K562 (cell line): ENCODE data around the gene POLR3A.

ENCODE experiments used
- CHD2 ChIP-seq: IDR thresholded peaks from 2 replicates; pipeline ENCODE4 v1.6.1; 2011; ENCODE audit warnings: low read depth, low read length
- FUS ChIP-seq: fragments of 200-400 bp; formaldehyde crosslinking; optimal IDR thresholded peaks from 2 replicates; pipeline ENCODE3; 2017; ENCODE audit warnings: low read depth, low read length
- GABPB1 ChIP-seq: sonication (generic); formaldehyde crosslinking; IDR thresholded peaks from 2 replicates; pipeline ENCODE4 v1.8.0; 2022; ENCODE audit warnings: mild to moderate bottlenecking, missing genetic modification reagents
- NFIC ChIP-seq: fragments of 450-650 bp; IDR thresholded peaks from 2 replicates; pipeline ENCODE4 v1.6.1; 2017; ENCODE audit warnings: mild to moderate bottlenecking, inconsistent platforms
- PHF20 ChIP-seq: fragments of 450-650 bp; IDR thresholded peaks from 2 replicates; pipeline ENCODE4 v1.6.1; 2018; ENCODE audit not compliant: partially characterized antibody
- POLR2A ChIP-seq: fragments of 450-650 bp; conservative IDR thresholded peaks from 2 replicates; pipeline ENCODE4 v1.6.1; 2016
- ZNF239 ChIP-seq: fragments of 250-450 bp; sonication (Bioruptor Pico); IDR thresholded peaks from 2 replicates; pipeline ENCODE4 v1.4.0; 2020; ENCODE audit warnings: mild to moderate bottlenecking
- TF ChIP-seq, protein P1 (sequence below): conservative IDR thresholded peaks from 2 replicates; pipeline ENCODE4 v1.6.1; 2011; ENCODE audit warnings: low read depth, mild to moderate bottlenecking, low read length; ENCODE audit not compliant: control insufficient read depth

DNA sequence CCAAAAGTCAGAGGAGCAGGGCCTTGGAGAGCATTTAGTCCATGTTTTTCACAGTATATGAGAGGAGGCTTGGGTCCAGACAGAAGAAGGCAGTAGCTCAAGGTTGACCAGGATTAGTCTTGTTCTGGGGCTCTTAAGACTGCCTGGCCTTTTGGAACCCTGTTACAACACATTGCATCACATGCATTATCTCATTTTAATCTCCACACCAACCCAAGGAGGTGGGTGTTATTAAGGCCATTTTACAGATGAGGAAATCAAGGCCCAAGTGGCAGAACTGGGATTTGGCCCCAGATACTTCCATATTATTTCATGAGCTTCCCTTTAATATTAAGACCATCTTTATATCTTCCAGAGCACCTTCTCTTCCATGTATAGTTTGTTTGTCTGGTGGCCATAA, 43.2 kb upstream of the POLR3A start:
- TF ChIP-seq PHF20 (no peak), ZNF239 (CRISPR knock-in tag) (no peak), NFIC (no peak), POLR2A (no peak), CHD2 (no peak), FUS (no peak), GABPB1 (no peak)
- TF ChIP-seq, protein P1, sequence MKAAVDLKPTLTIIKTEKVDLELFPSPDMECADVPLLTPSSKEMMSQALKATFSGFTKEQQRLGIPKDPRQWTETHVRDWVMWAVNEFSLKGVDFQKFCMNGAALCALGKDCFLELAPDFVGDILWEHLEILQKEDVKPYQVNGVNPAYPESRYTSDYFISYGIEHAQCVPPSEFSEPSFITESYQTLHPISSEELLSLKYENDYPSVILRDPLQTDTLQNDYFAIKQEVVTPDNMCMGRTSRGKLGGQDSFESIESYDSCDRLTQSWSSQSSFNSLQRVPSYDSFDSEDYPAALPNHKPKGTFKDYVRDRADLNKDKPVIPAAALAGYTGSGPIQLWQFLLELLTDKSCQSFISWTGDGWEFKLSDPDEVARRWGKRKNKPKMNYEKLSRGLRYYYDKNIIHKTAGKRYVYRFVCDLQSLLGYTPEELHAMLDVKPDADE, result no peak
